Stomach smooth muscle (tissue), 2 donors: ENCODE results near the gene PLP2.

ENCODE experiments used
- H3K27ac ChIP-seq: one replicate; pipeline ENCODE4 v1.7.0; 2013; ENCODE audit warnings: mild to moderate bottlenecking, low read length, inconsistent platforms
- H3K27me3 ChIP-seq, 2 donors: one replicate each; pipeline ENCODE4 v1.7.0; 2013; ENCODE audit warnings: low read length in 2 of 2; ENCODE audit not compliant: insufficient read depth in 2 of 2, control insufficient read depth in 1 of 2
- H3K36me3 ChIP-seq, 2 donors: one replicate each; pipeline ENCODE4 v1.7.0; 2013; ENCODE audit warnings: low read length in 2 of 2; ENCODE audit not compliant: control insufficient read depth in 2 of 2, insufficient read depth in 2 of 2
- H3K4me1 ChIP-seq: one replicate; pipeline ENCODE4 v1.7.0; 2013; ENCODE audit warnings: low read length; ENCODE audit not compliant: control insufficient read depth, insufficient read depth
- H3K4me3 ChIP-seq, 2 donors: one replicate each; pipeline ENCODE4 v1.7.0; 2013; ENCODE audit warnings: low read length in 2 of 2
- H3K9ac ChIP-seq, 2 donors: one replicate each; pipeline ENCODE4 v1.7.0; 2013; ENCODE audit warnings: low read length in 2 of 2, mild to moderate bottlenecking in 1 of 2
- H3K9me3 ChIP-seq, 2 donors: one replicate each; pipeline ENCODE4 v1.7.0; 2013; ENCODE audit warnings: low read length in 2 of 2; ENCODE audit not compliant: control insufficient read depth in 2 of 2
- donor health status: healthy.
- donor health status: Pancreatic carcinoma.

Gene PLP2

GRCh38 chrX:49187526-49187925 is 15.8 kb downstream of the PLP2 start:
- Histone ChIP-seq H3K27me3 (peaks cover 0 to 2% of the 10 kb centered on the region in 2 donors), H3K4me3 (no peak overlapping the region), H3K27ac (no peak overlapping the region), H3K36me3 (peaks cover 0 to 2% of the 10 kb centered on the region in 2 donors), H3K4me1 (peaks cover 22% of the 10 kb centered on the region), H3K9me3 (peaks cover 0 to under 1% of the 10 kb centered on the region in 2 donors), H3K9ac (no peak overlapping the region)

- no peak overlapping the region for H3K4me3 ChIP-seq
- H3K27me3 ChIP-seq = peaks cover 0 to 4% of the 10 kb centered on the region in 2 donors
- H3K4me1 ChIP-seq = peaks cover 21% of the 10 kb centered on the region
- no peak overlapping the region for H3K27ac ChIP-seq
- H3K9ac ChIP-seq = no peak overlapping the region
- H3K9me3 ChIP-seq = peaks cover 0 to 4% of the 10 kb centered on the region in 2 donors
- H3K36me3 ChIP-seq = no peaks in the 10 kb centered on the region
Observed at GRCh38 chrX:49188468-49189076, 16.9 kb downstream of the PLP2 start.

DNA sequence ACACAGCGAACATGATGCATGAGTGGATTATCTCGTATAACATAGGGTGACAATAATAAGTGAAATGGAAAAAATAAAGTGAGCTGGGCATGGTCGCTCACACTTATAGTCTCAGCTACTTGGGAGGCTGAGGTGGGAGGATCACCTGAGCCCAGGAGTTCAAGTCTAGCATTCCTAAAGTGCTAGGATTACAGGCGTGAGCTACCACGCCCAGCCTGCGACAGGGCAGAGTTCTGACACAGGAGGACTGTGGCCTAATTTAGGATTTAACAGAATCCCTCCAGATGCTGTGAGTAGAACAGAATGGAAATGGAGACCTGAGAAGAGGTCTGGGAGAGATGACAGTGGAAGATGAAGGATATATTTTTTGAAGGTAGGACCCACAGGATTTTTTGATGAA is 17.9 kb downstream of the PLP2 start:
- Histone ChIP-seq H3K4me3 (no peak overlapping the region), H3K4me1 (peaks cover 14% of the 10 kb centered on the region), H3K9ac (no peak overlapping the region), H3K27ac (no peak overlapping the region), H3K36me3 (no peaks in the 10 kb centered on the region), H3K9me3 (peaks cover 0 to 4% of the 10 kb centered on the region in 2 donors), H3K27me3 (peaks cover 0 to 4% of the 10 kb centered on the region in 2 donors)

- H3K27ac ChIP-seq = peak overlapping the region; percentile 79
- H3K4me3 ChIP-seq = peak overlapping the region; percentile 79
- peak overlapping the region; percentile 57 to 74 for H3K9ac ChIP-seq
- peaks cover 0 to 6% of the 10 kb centered on the region in 2 donors for H3K27me3 ChIP-seq
- H3K36me3 ChIP-seq = no peaks in the 10 kb centered on the region
- H3K9me3 ChIP-seq = peaks cover 0 to 4% of the 10 kb centered on the region in 2 donors
- peaks cover 3% of the 10 kb centered on the region for H3K4me1 ChIP-seq
Observed at GRCh38 chrX:49190821-49191573, 19.3 kb downstream of the PLP2 start.

GRCh38 chrX:49191574-49192011 is 19.9 kb downstream of the PLP2 start:
- Histone ChIP-seq H3K27me3 (peaks cover 0 to 6% of the 10 kb centered on the region in 2 donors), H3K4me3 (peak overlapping the region; percentile 79), H3K9me3 (peaks cover 0 to 4% of the 10 kb centered on the region in 2 donors), H3K27ac (peak overlapping the region; percentile 79), H3K36me3 (no peaks in the 10 kb centered on the region), H3K9ac (peak overlapping the region; percentile 57 to 74), H3K4me1 (no peaks in the 10 kb centered on the region)

- Histone ChIP-seq H3K27ac (no peak overlapping the region), H3K4me3 (no peak overlapping the region), H3K4me1 (no peaks in the 10 kb centered on the region), H3K36me3 (no peaks in the 10 kb centered on the region), H3K9me3 (peaks cover 0 to 4% of the 10 kb centered on the region in 2 donors), H3K27me3 (peaks cover 0 to 7% of the 10 kb centered on the region in 2 donors), H3K9ac (no peak overlapping the region)
Observed at GRCh38 chrX:49192722-49193328, 21.1 kb downstream of the PLP2 start.

DNA sequence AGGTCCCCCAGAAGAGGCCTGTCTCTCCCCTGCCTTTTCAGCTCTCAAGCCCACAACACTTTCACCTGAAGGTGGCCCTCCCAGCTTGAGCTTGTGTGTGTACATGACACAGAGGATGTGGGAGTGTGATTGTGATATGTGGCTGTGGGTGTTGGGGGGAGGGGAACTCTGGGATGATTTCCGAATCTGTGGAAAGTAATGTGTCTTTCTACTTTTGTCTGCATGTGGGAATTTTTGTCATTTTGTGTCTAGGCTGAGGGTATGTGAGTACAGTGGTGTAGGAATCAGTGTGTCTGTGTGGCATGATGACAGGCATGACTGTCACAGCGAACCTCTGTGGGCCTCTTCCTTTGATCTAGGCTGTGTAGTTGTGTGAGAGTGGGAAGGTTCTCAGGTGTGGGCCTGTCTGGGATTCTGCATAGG is 21.9 kb downstream of the PLP2 start:
- Histone ChIP-seq H3K9ac (no peak overlapping the region), H3K27ac (no peak overlapping the region), H3K9me3 (peaks cover 0 to 4% of the 10 kb centered on the region in 2 donors), H3K4me1 (no peaks in the 10 kb centered on the region), H3K27me3 (peaks cover 0 to 7% of the 10 kb centered on the region in 2 donors), H3K4me3 (no peak overlapping the region), H3K36me3 (no peaks in the 10 kb centered on the region)

DNA sequence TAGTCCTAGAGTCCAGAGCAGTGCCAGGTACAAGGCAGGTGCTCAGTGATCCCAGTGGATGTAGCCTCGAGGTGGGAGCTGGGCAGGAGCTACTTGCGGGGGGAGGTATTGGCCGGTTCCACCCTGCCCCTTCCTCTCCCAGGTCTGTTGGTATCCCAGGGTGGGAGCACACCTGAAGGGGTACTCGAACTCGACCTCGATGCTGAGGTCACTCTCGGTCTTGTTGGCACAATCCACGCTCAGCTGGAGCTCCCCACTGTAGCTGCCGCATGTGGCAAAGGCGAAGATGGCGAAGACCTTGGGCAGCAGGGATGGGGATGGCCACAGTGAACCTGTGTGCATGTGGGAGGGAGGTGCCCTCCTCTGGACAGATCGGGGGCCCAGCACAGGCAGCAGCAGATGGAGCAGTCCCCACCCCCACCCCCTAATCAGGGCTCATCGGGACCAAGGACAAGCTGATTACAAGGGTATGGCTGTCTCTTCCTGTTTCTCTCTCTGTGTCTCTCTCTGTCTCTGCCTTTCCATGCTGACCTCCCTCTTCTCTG is 25.9 kb downstream of the PLP2 start:
- H3K27ac ChIP-seq = no peak overlapping the region
- no peak overlapping the region for H3K4me3 ChIP-seq
- peaks cover 0 to 3% of the 10 kb centered on the region in 2 donors for H3K9me3 ChIP-seq

DNA sequence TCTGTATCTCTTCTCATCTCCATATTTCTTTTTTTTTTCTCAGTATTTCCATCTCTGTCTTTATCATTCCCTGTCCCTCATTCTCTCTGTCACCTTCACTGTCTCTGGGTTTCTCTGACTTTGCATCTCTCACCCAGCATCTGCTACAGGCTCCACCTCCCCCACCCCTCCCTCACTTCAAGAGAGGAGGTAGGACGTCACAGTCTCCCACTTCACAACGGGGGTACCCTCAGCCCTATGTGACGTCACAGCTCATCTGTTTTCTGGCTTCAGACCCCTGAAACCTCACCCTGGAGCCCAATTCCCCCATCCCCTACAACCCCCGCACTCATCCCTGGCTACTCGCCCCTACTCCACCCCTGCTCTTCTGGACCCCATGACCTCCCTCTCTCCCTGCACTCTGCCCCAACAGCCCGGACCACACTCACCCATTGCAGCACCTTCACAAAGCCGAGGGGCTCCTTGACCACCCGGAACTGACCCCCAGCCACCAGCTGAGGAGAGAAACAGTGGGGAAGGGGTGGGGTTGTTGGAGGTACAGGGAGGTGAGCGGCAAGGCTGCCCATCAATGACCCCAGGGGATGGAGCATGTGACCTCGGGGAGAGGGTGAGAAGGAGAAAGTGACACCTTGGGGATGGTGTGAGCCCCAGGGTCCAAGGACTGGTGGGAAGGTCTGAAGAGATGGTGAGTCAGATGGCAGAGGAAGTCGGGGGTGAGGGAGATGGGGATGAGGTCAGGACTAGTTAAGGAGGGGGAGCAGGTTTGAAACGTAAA is 27.0 kb downstream of the PLP2 start:
- Histone ChIP-seq H3K4me1 (peaks cover 4% of the 10 kb centered on the region), H3K9ac (no peak overlapping the region), H3K27ac (no peak overlapping the region), H3K36me3 (no peaks in the 10 kb centered on the region), H3K27me3 (peaks cover 0 to 5% of the 10 kb centered on the region in 2 donors), H3K9me3 (no peaks in the 10 kb centered on the region), H3K4me3 (no peak overlapping the region)

More for the DNA sequence above, 25.9 kb downstream of the PLP2 start:
- Histone ChIP-seq H3K36me3 (no peaks in the 10 kb centered on the region), H3K9ac (no peak overlapping the region), H3K27me3 (peaks cover 0 to 7% of the 10 kb centered on the region in 2 donors), H3K4me1 (peaks cover 4% of the 10 kb centered on the region)

- Histone ChIP-seq H3K9me3 (no peaks in the 10 kb centered on the region), H3K9ac (no peak overlapping the region), H3K27ac (no peak overlapping the region), H3K4me1 (peaks cover 4% of the 10 kb centered on the region), H3K27me3 (peaks cover 0 to 3% of the 10 kb centered on the region in 2 donors), H3K4me3 (no peak overlapping the region), H3K36me3 (no peaks in the 10 kb centered on the region)
Observed at GRCh38 chrX:49199315-49199595, 27.6 kb downstream of the PLP2 start.
